NCI-H82 treated with DMSO at 0.1 percent for 48 hours (cell line): ENCODE results near the gene PRDM8.
A peak's percentile ranks its signal among the peaks of the same experiment; 100 is the strongest.

Experiments used
- DNase-seq: peaks from one replicate; lab custom pipeline; 2025; ENCODE audit not compliant: unreplicated experiment; lab: John Stamatoyannopoulos, UW

The PRDM8 gene

GRCh38 chr4:80183250-80184052 lies 13.9 kb upstream of the PRDM8 start:
- DNase-seq = no peak

GRCh38 chr4:80184053-80184824 lies 13.1 kb upstream of the PRDM8 start:
- peak; percentile 74 for DNase-seq

- no peak for DNase-seq
Observed at GRCh38 chr4:80184825-80185756, 12.2 kb upstream of the PRDM8 start.

GRCh38 chr4:80185787-80186548 lies 11.3 kb upstream of the PRDM8 start:
- no peak for DNase-seq

- peak; percentile 58 for DNase-seq
Observed at GRCh38 chr4:80186676-80187075, 10.6 kb upstream of the PRDM8 start.

- DNase-seq = no peak
Observed at GRCh38 chr4:80187677-80188076, 9.6 kb upstream of the PRDM8 start.

GRCh38 chr4:80188457-80188800 lies 8.9 kb upstream of the PRDM8 start:
- no peak for DNase-seq

GRCh38 chr4:80188801-80189458 lies 8.4 kb upstream of the PRDM8 start:
- DNase-seq = no peak

- DNase-seq = no peak
Observed at GRCh38 chr4:80189581-80189955, 7.7 kb upstream of the PRDM8 start.

GRCh38 chr4:80189956-80190677 lies 7.2 kb upstream of the PRDM8 start:
- no peak for DNase-seq

- no peak for DNase-seq
Observed at GRCh38 chr4:80192252-80192866, 4.9 kb upstream of the PRDM8 start.

- DNase-seq = no peak
Observed at GRCh38 chr4:80192937-80193336, 4.4 kb upstream of the PRDM8 start.

- DNase-seq = no peak
Observed at GRCh38 chr4:80195441-80196140, 1.7 kb upstream of the PRDM8 start.

- DNase-seq = peak; percentile 90
Observed at GRCh38 chr4:80196259-80196921, 913 bp upstream of the PRDM8 start.

- DNase-seq = no peak
Observed at GRCh38 chr4:80197601-80198440, 518 bp downstream of the PRDM8 start.

- DNase-seq = no peak
Observed at GRCh38 chr4:80198441-80198837, 1.1 kb downstream of the PRDM8 start.

GRCh38 chr4:80199004-80199560 lies 1.8 kb downstream of the PRDM8 start:
- peak; percentile 48 for DNase-seq
